H1 (cell line): ENCODE measurements around the gene FUT4. TPM values are rescaled to one million over a fixed set of nuclear protein-coding genes. Genes with fewer than 3 reads are reported as not detected.

Source experiments
- ATF3 ChIP-seq: IDR thresholded peaks from 2 replicates; pipeline ENCODE4 v1.6.1; 2011; ENCODE audit warnings: low read depth, mild to moderate bottlenecking, low read length; ENCODE audit not compliant: insufficient read depth
- BRCA1 ChIP-seq: IDR thresholded peaks from 2 replicates; pipeline ENCODE4 v1.6.1; 2012; ENCODE audit warnings: low read depth, low read length, improper control_type of control experiment
- CHD7 ChIP-seq: fragments of 300-600 bp; sonication (generic); IDR thresholded peaks from 2 replicates; pipeline ENCODE4 v1.7.1; 2012; ENCODE audit warnings: low read length, moderate library complexity, mild to moderate bottlenecking, inconsistent platforms; ENCODE audit not compliant: insufficient replicate concordance
- GABPA ChIP-seq: IDR thresholded peaks from 2 replicates; pipeline ENCODE4 v1.6.1; 2011; ENCODE audit warnings: mild to moderate bottlenecking, low read length, moderate library complexity, borderline replicate concordance; ENCODE audit not compliant: insufficient read depth
- POLR2A ChIP-seq, 2 experiments: IDR thresholded peaks; 1 replicate in 1 of 2; 2 replicates in 1 of 2; pipeline ENCODE4 v1.6.1; 2011; ENCODE audit warnings: low read depth in 2 of 2, low read length in 2 of 2, mild to moderate bottlenecking in 2 of 2; ENCODE audit errors: control extremely low read depth in 1 of 2
- SIN3A ChIP-seq, 2 experiments: IDR thresholded peaks in 1 of 2; conservative IDR thresholded peaks in 1 of 2; 2 replicates each; pipeline ENCODE4 v1.6.1; 2011 to 2012; ENCODE audit warnings: low read length in 2 of 2, improper control_type of control experiment in 1 of 2, low read depth in 1 of 2, mild to moderate bottlenecking in 1 of 2
- SRF ChIP-seq: IDR thresholded peaks from 2 replicates; pipeline ENCODE4 v1.6.1; 2011; ENCODE audit warnings: mild to moderate bottlenecking, low read depth, low read length, moderate library complexity
- TAF1 ChIP-seq: IDR thresholded peaks from 2 replicates; pipeline ENCODE4 v1.6.1; 2011; ENCODE audit warnings: mild to moderate bottlenecking, low read depth, low read length
- TCF12 ChIP-seq: IDR thresholded peaks from 2 replicates; pipeline ENCODE4 v1.6.1; 2011; ENCODE audit warnings: low read depth, mild to moderate bottlenecking, low read length
- USF2 ChIP-seq: IDR thresholded peaks from 2 replicates; pipeline ENCODE4 v1.6.1; 2011; ENCODE audit warnings: low read length, improper control_type of control experiment
- YY1 ChIP-seq: IDR thresholded peaks from 2 replicates; pipeline ENCODE4 v1.6.1; 2011; ENCODE audit warnings: low read depth, mild to moderate bottlenecking, low read length
- polyA plus RNA-seq, 7 experiments: library from polyadenylated mRNA; depleted of rRNA in 3 of 7; stranded (reverse) in 5 of 7; unstranded in 2 of 7; fragments of >200 nt in 5 of 7; fragments of 200-250 nt in 2 of 7; gene quantifications; 1 replicate in 5 of 7; 2 replicates in 1 of 7; 4 replicates in 1 of 7; pipeline versions ENCODE4 v1.2.1 to v1.2.3, GENCODE V29; 2011 to 2013; ENCODE audit warnings: missing spikeins in 2 of 7, mixed read lengths in 2 of 7
- total RNA-seq: library from RNA; stranded (reverse); fragmentation: NEBNext Ultra II Directional; extraction: Animal tissue kit (Norgen Biotek cat#: 25700); gene quantifications from 2 replicates; pipeline ENCODE4 v1.2.1, GENCODE V29; 2021

The FUT4 gene
- total and polyA plus RNA-seq, 2 of the 8 experiments (the other 6 are each of a cell fraction or from before 2014, with no cell fraction given), result 2.6 to 8.0 TPM

GRCh38 chr11:94546162-94546470 lies 2.4 kb downstream of the FUT4 start (continued):
- no peak for TF ChIP-seq CHD7
- no peak for TF ChIP-seq ATF3
- TF ChIP-seq GABPA, result no peak
- no peak for TF ChIP-seq YY1
- no peak for TF ChIP-seq TCF12
- TF ChIP-seq BRCA1, result no peak
- no peak for TF ChIP-seq TAF1
- no peak for TF ChIP-seq SIN3A (conservative IDR thresholded peaks at IDR 0.05 in 1 of 2, IDR thresholded peaks at IDR 0.05 in 1 of 2; ENCODE audit: low read depth in 1 of 2, low read length in 2 of 2)
- no peak for TF ChIP-seq USF2
- no peak for TF ChIP-seq SRF
- no peak for TF ChIP-seq POLR2A (IDR thresholded peaks at IDR 0.05; ENCODE audit: control extremely low read depth in 1 of 2, low read depth in 2 of 2, low read length in 2 of 2)
- TF ChIP-seq, all 59 proteins: peak for 0
